MCF 10A (cell line): ENCODE results near the gene ABHD14A. TPM values are rescaled to one million over a fixed set of nuclear protein-coding genes. Genes with fewer than 3 reads are reported as not detected.

Experiments used
- BruUV-seq: library from RNA; stranded (reverse); fragments of 400-500 nt; replicated peaks from 2 replicates; lab custom pipeline; 2021; lab: Mats Ljungman, UMichigan
- CTCF ChIA-PET: fragments of 300-600 bp; sonication (Branson Sonifier 250); formaldehyde crosslinking; extraction: SDS; loops from one replicate; lab custom pipeline; 2021; ENCODE audit warnings: antibody characterized with exemption, inconsistent platforms; lab: Yijun Ruan, JAX
- POLR2A ChIA-PET: fragments of 300-600, 350-650 bp; sonication (Branson Sonifier 250); formaldehyde crosslinking; extraction: SDS; loops from one replicate; lab custom pipeline; 2020; ENCODE audit warnings: antibody characterized with exemption, inconsistent platforms; lab: Yijun Ruan, JAX
- DNase-seq: peaks from one replicate; pipeline ENCODE4 v3.0.0-alpha.2; 2018; ENCODE audit not compliant: unreplicated experiment
- H3K27ac Mint-ChIP-seq: one replicate; pipeline ENCODE4 v1.8.0; 2022; ENCODE audit warnings: mild to moderate bottlenecking, low read depth, mixed read lengths; ENCODE audit not compliant: unreplicated experiment
- H3K27me3 Mint-ChIP-seq: one replicate; pipeline ENCODE4 v1.8.0; 2022; ENCODE audit warnings: mixed read lengths; ENCODE audit not compliant: insufficient read depth, unreplicated experiment
- H3K36me3 Mint-ChIP-seq: one replicate; pipeline ENCODE4 v1.8.0; 2022; ENCODE audit warnings: mild to moderate bottlenecking, moderate library complexity, mixed read lengths; ENCODE audit not compliant: insufficient read depth, unreplicated experiment
- H3K4me1 Mint-ChIP-seq: one replicate; pipeline ENCODE4 v1.8.0; 2022; ENCODE audit warnings: mixed read lengths; ENCODE audit not compliant: insufficient read depth, unreplicated experiment
- H3K4me3 Mint-ChIP-seq: one replicate; pipeline ENCODE4 v1.8.0; 2022; ENCODE audit warnings: mild to moderate bottlenecking, moderate library complexity, mixed read lengths; ENCODE audit not compliant: unreplicated experiment
- H3K9me3 Mint-ChIP-seq: one replicate; pipeline ENCODE4 v1.8.0; 2022; ENCODE audit warnings: mixed read lengths; ENCODE audit not compliant: unreplicated experiment
- CTCF ChIP-seq: fragments of 200-600 bp; IDR thresholded peaks from one replicate; pipeline ENCODE4 v1.8.0; 2022; ENCODE audit warnings: antibody characterized with exemption, mild to moderate bottlenecking; ENCODE audit not compliant: unreplicated experiment
- intact Hi-C: fragments of 100-400 bp; cut with micrococcal nuclease; formaldehyde crosslinking; loops from 2 replicates; pipeline ENCODE4 v1.14.1; 2022
- total RNA-seq: library from RNA; stranded (reverse); gene quantifications from 2 replicates; pipeline ENCODE4 v1.2.3, GENCODE V29; 2022

The ABHD14A gene
- total RNA-seq, 1 experiment from 2014 or later: 8.1 TPM

- Mint-ChIP-seq H3K27me3 (no peaks in the 10 kb centered on the region), H3K4me1 (no peaks in the 10 kb centered on the region), H3K9me3 (peaks cover 7% of the 10 kb centered on the region), H3K4me3 (no peak overlapping the region), H3K27ac (no peak overlapping the region), H3K36me3 (no peaks in the 10 kb centered on the region)
- intact Hi-C loops: no loop called here
- DNase-seq: no peak
- CTCF ChIA-PET: interaction anchor here (0.6 to 3.1 kb wide), 5 partner anchors 13 to 128 kb away, joined by 3 to 16 read pairs (median 4); no protein-coding TSS in a partner anchor
- no TSS peak for BruUV-seq
- POLR2A ChIA-PET: interaction anchor here (1.1 to 1.2 kb wide), 2 partner anchors 32 to 38 kb away, joined by 3 to 4 read pairs; no protein-coding TSS in a partner anchor
- TF ChIP-seq CTCF: no peak
Observed at GRCh38 chr3:52014613-52015012, 39.7 kb downstream of the ABHD14A start.

- ChIA-PET POLR2A (interaction anchor here (1.2 kb wide), 1 partner anchor 37 kb away, joined by 4 read pairs; no protein-coding TSS in a partner anchor), CTCF (interaction anchor here (0.6 to 3.1 kb wide), 9 partner anchors 14 to 323 kb away, joined by 3 to 16 read pairs (median 3); no protein-coding TSS in a partner anchor)
- Mint-ChIP-seq H3K4me3 (no peak overlapping the region), H3K27me3 (no peaks in the 10 kb centered on the region), H3K36me3 (no peaks in the 10 kb centered on the region), H3K4me1 (no peaks in the 10 kb centered on the region), H3K27ac (no peak overlapping the region), H3K9me3 (no peaks in the 10 kb centered on the region)
- no peak for TF ChIP-seq CTCF
- intact Hi-C loops: no loop called here
- BruUV-seq: no TSS peak
- DNase-seq: no peak
Observed at GRCh38 chr3:52015438-52016228, 40.8 kb downstream of the ABHD14A start.

- intact Hi-C loops: no loop called here
- Mint-ChIP-seq H3K9me3 (no peaks in the 10 kb centered on the region), H3K4me1 (no peaks in the 10 kb centered on the region), H3K36me3 (no peaks in the 10 kb centered on the region), H3K4me3 (no peak overlapping the region), H3K27ac (no peak overlapping the region), H3K27me3 (no peaks in the 10 kb centered on the region)
- ChIA-PET CTCF (interaction anchor here (0.6 to 1.6 kb wide), 3 partner anchors 15 to 323 kb away, joined by 3 to 6 read pairs (median 3); no protein-coding TSS in a partner anchor), POLR2A (no interaction called here)
- no peak for DNase-seq
- no peak for TF ChIP-seq CTCF
- BruUV-seq: no TSS peak
Observed at GRCh38 chr3:52017586-52017985, 42.7 kb downstream of the ABHD14A start.

GRCh38 chr3:52018319-52019000, 43.6 kb downstream of the ABHD14A start:
- no peaks in the 10 kb centered on the region for H3K9me3 Mint-ChIP-seq
- DNase-seq: no peak
- no TSS peak for BruUV-seq
- no peak overlapping the region for H3K27ac Mint-ChIP-seq
- intact Hi-C loops: no loop called here
- H3K36me3 Mint-ChIP-seq: no peaks in the 10 kb centered on the region
- CTCF ChIA-PET: interaction anchor here (0.6 to 1.6 kb wide), 3 partner anchors 16 to 58 kb away, joined by 3 to 6 read pairs (median 3); no protein-coding TSS in a partner anchor
- H3K27me3 Mint-ChIP-seq: no peaks in the 10 kb centered on the region
- POLR2A ChIA-PET: no interaction called here
- TF ChIP-seq CTCF: no peak
- H3K4me3 Mint-ChIP-seq: no peak overlapping the region
- H3K4me1 Mint-ChIP-seq: no peaks in the 10 kb centered on the region
